GM19395 (cell line): ENCODE data around the gene SRRM3.
A peak's percentile ranks its signal among the peaks of the same experiment; 100 is the strongest.
"Not testable (repeated sequence)": the region's sequence is repeated elsewhere in the genome, so short reads cannot be mapped to it uniquely, and the experiment has no call there.

Experiments
- ATAC-seq: cut with Tn5 transposase; IDR thresholded peaks from one replicate; pipeline ENCODE4 v1.9.1; 2021; ENCODE audit warnings: mild to moderate bottlenecking, moderate library complexity; ENCODE audit not compliant: unreplicated experiment

The SRRM3 gene

GRCh38 chr7:76310102-76310957 is 108.6 kb downstream of the SRRM3 start:
- no peak for ATAC-seq

DNA sequence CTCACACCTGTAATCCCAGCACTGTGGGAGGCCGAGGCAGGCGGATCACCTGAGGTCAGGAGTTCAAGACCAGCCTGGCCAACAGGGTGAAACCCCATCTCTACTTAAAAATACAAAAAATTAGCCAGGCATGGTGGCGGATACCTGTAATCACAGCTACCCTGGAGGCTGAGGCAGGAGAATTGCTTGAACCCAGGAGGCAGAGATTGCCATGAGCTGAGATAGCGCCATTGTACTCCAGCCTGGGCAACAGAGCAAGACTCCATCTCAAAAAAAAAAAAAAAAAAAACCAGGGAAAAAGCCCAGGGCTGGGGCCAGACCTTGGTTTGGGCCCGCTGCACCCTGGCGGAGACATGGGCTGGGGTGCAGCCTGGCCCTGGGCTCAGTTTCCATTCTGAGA is 110.1 kb downstream of the SRRM3 start:
- not testable (repeated sequence) for ATAC-seq

DNA sequence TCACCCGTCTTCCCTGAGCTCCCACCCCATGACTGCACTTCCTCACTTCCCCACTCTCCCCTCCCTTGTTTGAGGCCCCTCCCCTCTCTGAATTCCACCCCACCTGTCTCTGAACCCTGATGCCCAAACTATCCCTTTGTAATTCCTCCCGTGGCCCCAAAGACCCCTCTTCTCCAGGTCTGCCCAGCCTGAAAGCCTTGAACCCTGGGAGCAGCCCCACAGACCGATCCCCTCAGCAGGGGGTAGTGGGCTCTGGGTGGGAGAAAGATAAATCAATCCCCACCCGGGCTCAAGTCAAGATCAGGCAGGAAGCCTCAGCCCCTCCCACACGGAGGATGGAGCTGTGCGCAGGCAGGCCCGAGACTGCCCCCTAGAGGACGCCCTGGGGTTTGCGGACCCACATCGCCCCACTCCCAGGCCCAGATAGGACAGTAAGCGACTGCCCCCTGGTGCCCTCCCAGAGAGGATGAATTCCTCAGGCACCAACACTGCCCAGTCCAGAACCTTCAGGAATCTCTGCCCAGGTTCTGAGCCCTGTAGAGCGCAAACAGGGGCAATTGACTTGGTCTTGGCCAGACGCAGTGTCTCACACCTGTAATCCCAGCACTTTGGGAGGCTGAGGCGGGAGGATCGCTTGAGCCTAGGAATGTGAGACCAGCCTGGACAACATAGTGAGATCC is 112.5 kb downstream of the SRRM3 start:
- ATAC-seq: peak; percentile 29

DNA sequence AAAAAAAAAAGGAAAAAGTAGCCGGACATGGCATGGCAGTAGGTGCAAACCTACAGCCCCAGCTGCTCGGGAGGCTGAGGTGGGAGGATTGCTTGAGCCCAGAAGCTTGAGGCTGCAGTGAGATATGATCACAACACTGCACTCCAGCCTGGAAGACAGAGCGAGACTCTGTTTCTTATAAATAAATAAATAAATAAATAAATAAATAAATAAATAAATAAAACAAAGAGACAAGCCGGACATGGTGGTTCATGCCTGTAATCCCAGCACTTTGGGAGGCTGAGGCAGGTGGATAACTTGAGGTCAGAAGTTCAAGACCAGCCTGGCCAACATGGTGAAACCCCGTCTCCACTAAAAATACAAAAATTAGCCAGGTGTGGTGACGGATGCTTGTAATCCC is 113.0 kb downstream of the SRRM3 start:
- not testable (repeated sequence) for ATAC-seq

GRCh38 chr7:76315364-76315763 is 113.7 kb downstream of the SRRM3 start:
- ATAC-seq: no peak

- no peak for ATAC-seq
Observed at GRCh38 chr7:76316984-76317781, 115.5 kb downstream of the SRRM3 start.

- ATAC-seq: peak; percentile 90
Observed at GRCh38 chr7:76317782-76318487, 116.2 kb downstream of the SRRM3 start.

DNA sequence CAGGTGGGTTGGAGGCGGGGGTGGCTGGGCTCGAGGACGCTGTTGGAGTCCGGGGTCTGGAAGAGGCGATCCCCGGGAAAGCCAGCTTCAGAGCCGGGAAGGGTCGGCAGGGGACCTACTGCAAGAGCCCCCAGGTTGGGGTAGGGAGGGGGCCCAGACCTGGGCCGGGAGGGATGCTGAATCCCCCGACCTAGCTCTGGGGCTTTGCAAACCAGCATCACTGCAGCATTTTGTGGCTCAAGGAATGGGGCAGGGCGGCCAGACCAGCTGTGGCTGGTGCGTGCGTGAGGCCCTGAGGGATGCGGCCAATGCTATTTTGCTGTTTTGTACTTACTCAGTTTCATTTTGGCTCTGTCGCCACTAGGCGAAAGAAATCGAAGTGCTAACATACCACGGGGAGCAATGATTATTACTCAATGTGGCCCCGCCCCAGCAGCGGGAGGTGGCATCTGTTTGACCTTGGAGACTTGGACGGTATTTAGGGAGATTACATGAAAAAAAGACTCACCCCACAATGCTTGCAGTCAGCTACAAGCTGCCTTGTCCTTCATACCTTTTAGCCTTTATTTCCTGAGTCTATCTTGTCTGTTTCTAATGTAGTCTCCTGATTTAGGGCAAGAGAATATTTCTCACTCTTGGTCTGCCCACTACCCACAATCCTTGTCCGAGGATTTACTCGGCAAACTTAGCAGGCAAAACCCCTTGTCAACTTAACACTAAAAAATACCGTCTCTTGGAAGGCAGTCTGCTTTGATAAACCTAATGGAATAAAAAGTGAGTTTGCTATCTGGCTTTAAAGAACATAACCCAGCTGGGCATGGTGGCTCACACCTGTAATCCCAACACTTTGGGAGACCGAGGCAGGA is 117.0 kb downstream of the SRRM3 start:
- peak; percentile 56 for ATAC-seq

GRCh38 chr7:76325092-76325491 is 123.4 kb downstream of the SRRM3 start:
- no peak for ATAC-seq

GRCh38 chr7:76325811-76326210 is 124.1 kb downstream of the SRRM3 start:
- ATAC-seq: no peak

- ATAC-seq: no peak
Observed at GRCh38 chr7:76326646-76327233, 125.0 kb downstream of the SRRM3 start.

- no peak for ATAC-seq
Observed at GRCh38 chr7:76327610-76328009, 125.9 kb downstream of the SRRM3 start.

DNA sequence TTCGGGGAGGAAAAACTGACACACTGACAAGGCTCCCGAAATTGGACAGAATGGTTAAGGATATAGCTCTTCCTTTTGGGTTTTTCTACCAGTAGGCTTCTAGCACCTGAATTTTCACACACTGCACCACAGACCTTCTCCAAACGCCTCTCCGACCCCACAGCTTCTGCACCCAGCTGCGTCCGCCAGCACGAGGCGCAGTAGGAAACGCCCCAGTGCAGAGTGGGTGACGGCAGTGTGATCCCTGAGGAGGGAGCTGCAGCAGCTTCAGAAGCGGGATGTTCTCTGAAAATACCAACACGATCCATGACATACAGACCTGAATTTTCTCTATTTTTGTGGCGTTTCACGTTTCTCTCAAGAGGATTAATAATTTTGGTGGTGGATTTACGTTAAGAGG is 126.7 kb downstream of the SRRM3 start:
- ATAC-seq: no peak

- ATAC-seq: no peak
Observed at GRCh38 chr7:76329479-76329878, 127.8 kb downstream of the SRRM3 start.

DNA sequence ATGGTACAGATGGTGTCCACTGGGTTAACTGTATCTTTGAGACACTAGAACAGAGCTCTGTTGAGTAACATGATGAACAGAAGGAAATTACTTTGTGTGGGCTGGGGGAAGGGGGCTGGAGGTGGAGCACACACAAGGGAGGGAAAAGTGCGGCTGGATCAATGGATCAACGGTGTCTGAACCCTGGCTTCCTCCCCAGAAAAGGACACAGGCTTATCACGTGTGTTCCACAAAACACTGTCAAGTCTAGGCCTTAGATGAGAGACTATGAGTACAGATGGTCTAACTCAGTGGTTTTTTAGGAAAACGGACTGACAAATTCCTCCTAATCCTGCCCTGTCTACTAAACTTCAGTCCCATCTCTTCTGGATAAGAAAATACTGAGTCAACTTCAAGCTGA is 128.6 kb downstream of the SRRM3 start:
- ATAC-seq: no peak

DNA sequence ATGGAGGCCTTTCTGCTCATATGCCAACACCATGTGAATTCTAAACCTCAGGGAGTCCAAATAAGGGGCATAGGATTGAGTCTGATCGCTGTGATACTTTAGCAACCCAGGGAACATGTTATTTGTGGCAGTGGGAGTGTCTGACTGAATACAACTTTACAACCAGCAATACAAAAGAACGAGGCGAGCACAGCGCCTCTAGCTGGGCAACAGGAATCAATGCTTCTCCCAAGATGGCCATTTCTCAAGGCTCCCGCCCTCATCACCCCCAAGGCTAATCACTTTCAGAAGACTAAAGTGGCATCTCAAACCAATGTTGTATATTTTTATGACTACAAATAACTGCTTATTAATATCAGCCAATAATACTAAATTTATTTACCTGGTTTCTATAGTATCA is 129.0 kb downstream of the SRRM3 start:
- no peak for ATAC-seq

DNA sequence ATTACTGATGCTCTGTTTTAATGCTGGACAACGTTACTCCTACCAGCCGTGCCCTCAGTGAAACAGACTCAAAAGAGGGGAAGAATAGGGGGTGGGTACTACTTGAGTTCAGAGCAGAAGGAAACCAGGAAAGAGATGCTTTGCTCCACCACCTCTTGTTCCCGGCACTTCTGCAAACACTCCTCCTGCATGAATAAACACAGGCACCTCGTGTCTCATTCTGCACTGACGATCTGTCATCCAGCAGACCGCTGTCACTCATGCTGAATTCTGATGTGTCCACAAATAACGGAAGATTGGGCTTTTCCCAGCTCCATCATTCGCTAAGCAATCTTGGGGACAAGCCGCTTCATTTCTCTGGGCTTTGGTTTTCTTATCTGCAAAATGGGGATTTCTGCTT is 130.4 kb downstream of the SRRM3 start:
- no peak for ATAC-seq

DNA sequence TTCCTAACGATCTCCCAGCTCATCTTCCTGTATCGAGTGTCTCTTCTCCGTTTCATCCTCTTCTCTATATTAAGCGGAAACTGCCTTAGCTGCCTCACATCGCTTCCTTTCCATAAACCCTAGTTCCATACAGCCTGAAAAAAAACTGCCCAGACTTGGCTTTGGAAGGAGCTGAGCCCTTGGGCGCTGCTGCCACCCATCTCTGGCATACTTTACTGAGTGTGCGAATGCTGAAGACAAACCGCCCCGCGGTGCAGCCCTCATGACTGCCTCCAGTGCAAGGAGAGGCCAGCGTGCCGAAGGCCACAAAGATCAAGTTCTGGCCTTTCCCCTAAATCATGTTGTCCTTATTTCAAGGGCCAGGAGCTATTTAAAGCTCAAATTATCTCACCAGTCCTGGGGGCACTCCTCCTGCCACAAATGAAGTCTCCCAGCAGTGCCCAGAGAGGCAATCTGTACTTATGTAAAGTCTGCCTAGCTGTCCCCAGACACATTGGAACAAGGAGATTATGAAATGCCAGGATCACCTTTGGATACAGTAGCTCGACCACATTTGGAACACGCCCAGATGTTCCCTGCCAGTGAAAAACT is 131.9 kb downstream of the SRRM3 start:
- ATAC-seq: no peak

DNA sequence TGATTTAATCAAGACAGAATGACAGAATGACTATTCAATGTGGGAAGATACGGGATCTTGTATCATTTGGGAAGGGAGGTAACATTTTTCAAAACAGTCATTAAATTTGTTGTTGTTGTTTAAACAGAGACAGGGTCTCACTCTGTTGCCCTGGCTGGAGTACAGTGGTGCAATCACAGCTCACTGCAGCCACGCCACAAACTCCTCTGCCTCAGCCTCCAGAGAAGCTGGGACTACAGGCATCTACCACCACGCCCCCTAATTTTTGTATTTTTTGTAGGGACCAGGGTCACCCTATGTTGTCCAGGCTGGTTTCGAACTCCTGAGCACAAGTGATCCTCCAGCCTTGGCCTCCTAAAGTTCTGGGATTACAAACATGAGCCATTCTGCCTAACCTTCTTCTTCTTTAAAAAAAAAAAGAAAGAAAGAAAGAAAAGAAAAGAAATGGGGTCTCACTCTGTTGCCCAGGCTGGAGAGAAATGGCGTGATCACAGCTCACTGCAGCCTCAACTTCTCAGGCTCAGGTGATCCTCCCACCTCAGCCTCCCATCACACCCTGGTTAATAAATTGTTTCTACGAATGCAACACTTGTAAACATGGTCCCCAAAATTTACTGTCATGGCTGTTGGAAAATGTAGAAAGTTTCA is 132.7 kb downstream of the SRRM3 start:
- ATAC-seq: no peak
